ENCODE results near the gene TNFAIP6. TPM values are rescaled to one million over a fixed set of nuclear protein-coding genes. Genes with fewer than 3 reads are reported as not detected.

The TNFAIP6 gene
- total and polyA plus RNA-seq, 2 of the 8 experiments (the other 6 are each of a cell fraction or from before 2014, with no cell fraction given), result 1.1 to 2.0 TPM

- H3K36me3 ChIP-seq (ENCODE audit: control insufficient read depth in 2 of 4, insufficient read depth in 4 of 4, low read length in 3 of 4), result peaks cover 9 to 41% (median 27%) of the 10 kb centered on the region in 4 experiments; a peak in 7 of 8 replicates
- peak overlapping the region; percentile 22 for H4K91ac ChIP-seq (replicated peaks; ENCODE audit: insufficient read length, low read length)
- 1% methylated on average over 19 of the region's 21 CpGs; no CpG with 5 or more reads in 1 of the 2 experiments for WGBS, 2 experiments (ENCODE audit: extremely low coverage in 1 of 2, insufficient coverage in 1 of 2, insufficient read length in 1 of 2, insufficient replicate concordance in 2 of 2, low coverage in 1 of 2, low lambda C conversion rate in 2 of 2, missing lambda C conversion rate in 1 of 2)
- no peaks in the 10 kb centered on the region; the same call in 1 of the 2 replicates for H3K23me2 ChIP-seq (ENCODE audit: low read depth, low read length)
- H4K20me1 ChIP-seq (replicated peaks in 1 of 2; ENCODE audit: control insufficient read depth in 1 of 2, insufficient read depth in 2 of 2, low read length in 2 of 2), result peaks cover 1 to 7% of the 10 kb centered on the region in 2 experiments
- peak overlapping the region; percentile 77 to 94 (median 82) for H3K4me3 ChIP-seq (ENCODE audit: extremely low read depth in 1 of 4, insufficient read depth in 2 of 4, low read depth in 3 of 4, low read length in 4 of 4)
- ChIA-PET CTCF (ENCODE audit: partially characterized antibody) (no interaction called here), POLR2A (ENCODE audit: partially characterized antibody) (interaction anchor here (0.6 to 2.2 kb wide), 5 partner anchors 8 to 121 kb away, joined by 4 to 14 read pairs (median 4); partner anchors contain the start of gene NMI)
- H3K4me1 ChIP-seq (replicated peaks in 1 of 4; ENCODE audit: control insufficient read depth in 3 of 4, insufficient read depth in 4 of 4, low read length in 3 of 4), result peaks cover 0 to 7% (median 3%) of the 10 kb centered on the region in 4 experiments; a peak in 3 of 7 replicates
- no peak for DNase-seq (ENCODE audit: low read depth in 1 of 2, low spot score in 2 of 2)
- H3K4me2 ChIP-seq (ENCODE audit: insufficient read depth in 1 of 2, low read depth in 2 of 2, low read length in 2 of 2), result peak overlapping the region; percentile 50 to 66
- no peaks in the 10 kb centered on the region; the same call in 1 of the 2 replicates for H3K79me1 ChIP-seq (ENCODE audit: low read depth, low read length)
- H2BK120ac ChIP-seq (replicated peaks; ENCODE audit: low read depth, low read length), result no peak overlapping the region
- H3K56ac ChIP-seq (replicated peaks; ENCODE audit: insufficient read length, low read depth, low read length), result peak overlapping the region; percentile 92
- peak overlapping the region; percentile 91 for H4K5ac ChIP-seq (ENCODE audit: insufficient read length, low read depth, low read length)
- no peaks in the 10 kb centered on the region; a peak in 1 of 4 replicates for H3K9me3 ChIP-seq (ENCODE audit: insufficient read depth in 2 of 2, low read depth in 1 of 2, low read length in 1 of 2)
- H2AK5ac ChIP-seq (ENCODE audit: low read depth, low read length), result no peak overlapping the region
- H3K27ac ChIP-seq (ENCODE audit: low read depth, low read length), result peak overlapping the region; percentile 99
- peak overlapping the region; percentile 97 for H2BK5ac ChIP-seq (ENCODE audit: low read depth, low read length)
- H3K14ac ChIP-seq (ENCODE audit: insufficient read length), result no peak overlapping the region
- peak overlapping the region; percentile 97 for H4K8ac ChIP-seq (ENCODE audit: extremely low read depth, insufficient read depth, low read length)
- TF ChIP-seq MAX (IDR thresholded peaks at IDR 0.05) (peak; percentile 57; the same call in 1 of the 2 replicates), GABPA (IDR thresholded peaks at IDR 0.05; ENCODE audit: borderline replicate concordance, insufficient read depth, low read length) (no peak), SAP30 (IDR thresholded peaks at IDR 0.05; ENCODE audit: insufficient read depth, insufficient replicate concordance, low read length) (peak; percentile 79), SP2 (IDR thresholded peaks at IDR 0.05; ENCODE audit: low read length) (no peak), TBP (IDR thresholded peaks at IDR 0.05; ENCODE audit: low read depth, low read length) (0 out of 2 replicates have a peak, but pooled peaks have one; percentile 28), KDM4A (IDR thresholded peaks at IDR 0.05; ENCODE audit: low read depth, low read length, severe bottlenecking) (peak; percentile 39), CTBP2 (IDR thresholded peaks at IDR 0.05; ENCODE audit: borderline replicate concordance, insufficient read depth, insufficient read length, low read length) (no peak), TAF1 (IDR thresholded peaks at IDR 0.05; ENCODE audit: low read depth, low read length) (no peak), SIN3A (conservative IDR thresholded peaks at IDR 0.05 in 1 of 2, IDR thresholded peaks at IDR 0.05 in 1 of 2; ENCODE audit: low read depth in 1 of 2, low read length in 2 of 2) (peak; percentile 43 to 51; a peak in 1 of 4 replicates)
- no peak for FAIRE-seq
- H3K9ac ChIP-seq (replicated peaks in 1 of 4; ENCODE audit: extremely low read depth in 1 of 4, low read depth in 3 of 4, low read length in 3 of 4), result peak overlapping the region; percentile 77 to 98 (median 88)
- no peak overlapping the region for H2AFZ ChIP-seq (ENCODE audit: low read length)
- no peaks in the 10 kb centered on the region for H3K27me3 ChIP-seq (replicated peaks in 1 of 4; ENCODE audit: control insufficient read depth in 3 of 4, extremely low read depth in 1 of 4, insufficient read depth in 3 of 4, low read length in 3 of 4)
- H2BK12ac ChIP-seq (ENCODE audit: low read depth, low read length), result no peak overlapping the region; the same call in 1 of the 2 replicates
- H2BK20ac ChIP-seq (ENCODE audit: low read length), result no peak overlapping the region
- no peak overlapping the region for H3K23ac ChIP-seq (ENCODE audit: insufficient read length)
- no peak overlapping the region for H3K4ac ChIP-seq (replicated peaks; ENCODE audit: insufficient read length, low read depth, low read length)
- H3K18ac ChIP-seq (ENCODE audit: extremely low read depth, low read length), result peak overlapping the region; percentile 91; the same call in 1 of the 2 replicates
- no peak overlapping the region for H2BK15ac ChIP-seq (ENCODE audit: low read length)
- H3K79me2 ChIP-seq (ENCODE audit: control insufficient read depth in 1 of 2, insufficient read depth in 2 of 2, low read length in 2 of 2), result peaks cover 12 to 52% of the 10 kb centered on the region in 2 experiments
Measured at GRCh38 chr2:151410485-151410834, 53.1 kb downstream of the TNFAIP6 start.

Data from H1 (cell line).